Measurements from ENCODE around the gene NADK2. TPM values are rescaled to one million over a fixed set of nuclear protein-coding genes. Genes with fewer than 3 reads are reported as not detected.

NADK2 gene
- total and polyA plus RNA-seq, 9 of the 15 experiments (the other 6 are each of a cell fraction or from before 2014, with no cell fraction given): 10.6 to 41.0 (median 24.0) TPM

DNA sequence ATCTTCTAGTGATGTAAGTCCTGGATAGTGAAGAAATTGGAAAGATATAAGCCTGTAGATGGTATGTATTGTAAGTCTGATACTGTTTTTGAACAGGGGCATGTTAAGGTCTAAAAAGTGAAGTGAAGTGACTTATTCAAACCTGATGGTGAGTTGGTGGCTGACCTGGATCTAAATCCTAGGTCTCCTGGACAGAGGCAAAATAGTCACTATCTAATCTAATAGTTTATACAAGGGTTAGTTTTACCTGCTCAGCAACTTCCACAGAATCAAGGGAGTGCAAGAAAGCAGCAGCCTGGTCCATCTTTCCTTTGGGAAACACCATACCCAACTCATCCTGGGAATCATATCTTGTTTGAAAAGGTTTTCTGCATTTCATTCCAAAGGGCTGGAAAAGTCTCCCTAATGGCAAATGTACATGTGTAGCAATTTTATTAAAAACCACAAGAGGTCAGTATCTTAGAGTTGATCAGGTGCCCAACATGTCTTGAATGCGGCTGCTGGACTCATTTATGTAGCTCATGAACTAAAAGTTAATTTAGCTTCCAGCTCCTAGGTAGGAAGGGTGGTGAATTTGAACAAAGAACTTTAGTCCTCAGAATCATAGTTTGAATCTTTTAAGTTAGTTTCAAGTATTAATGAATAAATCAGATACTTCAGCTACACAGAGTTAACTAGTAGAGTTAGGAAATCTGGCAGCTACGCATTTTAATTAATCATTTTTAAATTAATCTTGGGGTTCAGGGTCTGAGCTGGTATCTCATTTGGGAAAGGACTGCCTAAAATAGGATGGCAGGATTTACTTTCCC lies 63.8 kb downstream of the NADK2 start:
- in situ Hi-C loops (cut with MboI) (no loop called here), intact Hi-C loops (cut with micrococcal nuclease) (loop anchor here (1.0 to 10.0 kb wide), 6 partner anchors 65 to 514 kb away; no protein-coding TSS in a partner anchor)
- Histone ChIP-seq H3K79me2 (ENCODE audit: control insufficient read depth, insufficient read depth, low read length) (no peaks in the 10 kb centered on the region), H2AFZ (ENCODE audit: low read depth, low read length) (no peak overlapping the region), H3K27me3 (ENCODE audit: control insufficient read depth in 2 of 2, insufficient read depth in 2 of 2, low read length in 2 of 2) (no peaks in the 10 kb centered on the region), H3K4me1 (replicated peaks in 1 of 2; ENCODE audit: control insufficient read depth in 2 of 2, insufficient read depth in 2 of 2, low read length in 2 of 2) (no peaks in the 10 kb centered on the region), H3K9me1 (ENCODE audit: control insufficient read depth, insufficient read depth, low read length) (no peaks in the 10 kb centered on the region), H3K36me3 (ENCODE audit: control insufficient read depth, insufficient read depth, low read length) (peaks cover 97% of the 10 kb centered on the region), H3K4me3 (no peak overlapping the region), H3K9me3 (replicated peaks; ENCODE audit: control insufficient read depth, insufficient read depth, low read depth, low read length) (no peaks in the 10 kb centered on the region), H4K20me1 (replicated peaks; ENCODE audit: control insufficient read depth, insufficient read depth, low read length) (no peaks in the 10 kb centered on the region), H3K27ac (ENCODE audit: extremely low read depth, low read depth, low read length) (no peak overlapping the region), H3K4me2 (ENCODE audit: insufficient read depth, low read length) (no peak overlapping the region), H3K9ac (ENCODE audit: insufficient read depth in 1 of 2, low read depth in 2 of 2, low read length in 2 of 2) (no peak overlapping the region)
- 92% methylated on average over 2 of the region's 2 CpGs for WGBS (ENCODE audit: insufficient coverage, low coverage, missing lambda C conversion rate)
- CTCF ChIA-PET (ENCODE audit: low intra/inter-chr PET ratio): interaction anchor here (0.6 to 1.6 kb wide), 3 partner anchors 125 to 515 kb away, joined by 3 to 8 read pairs (median 8); no protein-coding TSS in a partner anchor
- POLR2A ChIA-PET: interaction anchor here (0.5 to 1.2 kb wide), 6 partner anchors 10 to 1262 kb away, joined by 3 to 10 read pairs (median 4); partner anchors contain the start of genes BRIX1 and NADK2
- no TSS peak for BruUV-seq (replicated peaks)
- peak; percentile 83 for FAIRE-seq
- peak; percentile 81 for ATAC-seq
- peak in 2 of 4 experiments; percentile 17 to 37 for DNase-seq (ENCODE audit: extremely low read depth in 1 of 4, low spot score in 3 of 4)
- TF ChIP-seq, protein P1, sequence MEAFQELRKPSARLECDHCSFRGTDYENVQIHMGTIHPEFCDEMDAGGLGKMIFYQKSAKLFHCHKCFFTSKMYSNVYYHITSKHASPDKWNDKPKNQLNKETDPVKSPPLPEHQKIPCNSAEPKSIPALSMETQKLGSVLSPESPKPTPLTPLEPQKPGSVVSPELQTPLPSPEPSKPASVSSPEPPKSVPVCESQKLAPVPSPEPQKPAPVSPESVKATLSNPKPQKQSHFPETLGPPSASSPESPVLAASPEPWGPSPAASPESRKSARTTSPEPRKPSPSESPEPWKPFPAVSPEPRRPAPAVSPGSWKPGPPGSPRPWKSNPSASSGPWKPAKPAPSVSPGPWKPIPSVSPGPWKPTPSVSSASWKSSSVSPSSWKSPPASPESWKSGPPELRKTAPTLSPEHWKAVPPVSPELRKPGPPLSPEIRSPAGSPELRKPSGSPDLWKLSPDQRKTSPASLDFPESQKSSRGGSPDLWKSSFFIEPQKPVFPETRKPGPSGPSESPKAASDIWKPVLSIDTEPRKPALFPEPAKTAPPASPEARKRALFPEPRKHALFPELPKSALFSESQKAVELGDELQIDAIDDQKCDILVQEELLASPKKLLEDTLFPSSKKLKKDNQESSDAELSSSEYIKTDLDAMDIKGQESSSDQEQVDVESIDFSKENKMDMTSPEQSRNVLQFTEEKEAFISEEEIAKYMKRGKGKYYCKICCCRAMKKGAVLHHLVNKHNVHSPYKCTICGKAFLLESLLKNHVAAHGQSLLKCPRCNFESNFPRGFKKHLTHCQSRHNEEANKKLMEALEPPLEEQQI (IDR thresholded peaks at IDR 0.05): no peak
- TF ChIP-seq GATAD2B (IDR thresholded peaks at IDR 0.05; ENCODE audit: borderline replicate concordance) (peak; percentile 30; the same call in 1 of the 2 replicates), RAD21 (CRISPR knock-in tag; conservative IDR thresholded peaks at IDR 0.05 in 1 of 2, IDR thresholded peaks at IDR 0.05 in 1 of 2) (peak; percentile 43 to 70), CCNT2 (IDR thresholded peaks at IDR 0.05; ENCODE audit: borderline replicate concordance, extremely low read depth, insufficient read length, low read depth, low read length) (no peak), SMC3 (conservative IDR thresholded peaks at IDR 0.05; ENCODE audit: insufficient read depth, low read depth, low read length) (0 out of 2 replicates have a peak, but pooled peaks have one; percentile 25)
- TF ChIP-seq, protein P2, sequence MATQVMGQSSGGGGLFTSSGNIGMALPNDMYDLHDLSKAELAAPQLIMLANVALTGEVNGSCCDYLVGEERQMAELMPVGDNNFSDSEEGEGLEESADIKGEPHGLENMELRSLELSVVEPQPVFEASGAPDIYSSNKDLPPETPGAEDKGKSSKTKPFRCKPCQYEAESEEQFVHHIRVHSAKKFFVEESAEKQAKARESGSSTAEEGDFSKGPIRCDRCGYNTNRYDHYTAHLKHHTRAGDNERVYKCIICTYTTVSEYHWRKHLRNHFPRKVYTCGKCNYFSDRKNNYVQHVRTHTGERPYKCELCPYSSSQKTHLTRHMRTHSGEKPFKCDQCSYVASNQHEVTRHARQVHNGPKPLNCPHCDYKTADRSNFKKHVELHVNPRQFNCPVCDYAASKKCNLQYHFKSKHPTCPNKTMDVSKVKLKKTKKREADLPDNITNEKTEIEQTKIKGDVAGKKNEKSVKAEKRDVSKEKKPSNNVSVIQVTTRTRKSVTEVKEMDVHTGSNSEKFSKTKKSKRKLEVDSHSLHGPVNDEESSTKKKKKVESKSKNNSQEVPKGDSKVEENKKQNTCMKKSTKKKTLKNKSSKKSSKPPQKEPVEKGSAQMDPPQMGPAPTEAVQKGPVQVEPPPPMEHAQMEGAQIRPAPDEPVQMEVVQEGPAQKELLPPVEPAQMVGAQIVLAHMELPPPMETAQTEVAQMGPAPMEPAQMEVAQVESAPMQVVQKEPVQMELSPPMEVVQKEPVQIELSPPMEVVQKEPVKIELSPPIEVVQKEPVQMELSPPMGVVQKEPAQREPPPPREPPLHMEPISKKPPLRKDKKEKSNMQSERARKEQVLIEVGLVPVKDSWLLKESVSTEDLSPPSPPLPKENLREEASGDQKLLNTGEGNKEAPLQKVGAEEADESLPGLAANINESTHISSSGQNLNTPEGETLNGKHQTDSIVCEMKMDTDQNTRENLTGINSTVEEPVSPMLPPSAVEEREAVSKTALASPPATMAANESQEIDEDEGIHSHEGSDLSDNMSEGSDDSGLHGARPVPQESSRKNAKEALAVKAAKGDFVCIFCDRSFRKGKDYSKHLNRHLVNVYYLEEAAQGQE (IDR thresholded peaks at IDR 0.05; ENCODE audit: borderline replicate concordance): peak; percentile 55; the same call in 1 of the 2 replicates
- TF ChIP-seq, protein P2 (CRISPR knock-in tag; IDR thresholded peaks at IDR 0.05; ENCODE audit: low read depth): no peak

All from K562 (cell line).